CD4-positive, alpha-beta T cell (primary cell): ENCODE measurements around the gene USE1. TPM values are rescaled to one million over a fixed set of nuclear protein-coding genes. Genes with fewer than 3 reads are reported as not detected.

Source experiments
- ATAC-seq: fragments of 200-7000 bp; cut with Tn5 transposase; one replicate; pipeline ENCODE4 v1.10.0; 2022; ENCODE audit warnings: mild to moderate bottlenecking; ENCODE audit not compliant: poor library complexity
- CTCF ChIA-PET: fragments of 350-600 bp; sonication (Branson Sonifier 250); formaldehyde crosslinking; loops from one replicate; lab custom pipeline; 2021; ENCODE audit warnings: antibody characterized with exemption, inconsistent platforms; lab: Charles Lee
- POLR2A ChIA-PET: fragments of 350-600 bp; sonication (Branson Sonifier 250); formaldehyde crosslinking; loops from one replicate; lab custom pipeline; 2021; ENCODE audit warnings: antibody characterized with exemption, inconsistent platforms; lab: Charles Lee
- DNase-seq, 14 experiments: peaks; one replicate each; pipeline ENCODE4 v3.0.0-alpha.2; 2013 to 2020; ENCODE audit warnings: mixed read lengths in 2 of 14
- H3K27ac ChIP-seq, 2 donors: one replicate each; pipeline versions ENCODE4 v1.5.1 to v1.7.0; 2013; ENCODE audit warnings: low read length in 2 of 2, low read depth in 1 of 2, mild to moderate bottlenecking in 1 of 2
- H3K27me3 ChIP-seq, 2 experiments: 1 replicate in 1 of 2; 2 replicates in 1 of 2; pipeline versions ENCODE4 v1.6.1 to v1.7.0; 2013; ENCODE audit warnings: low read length in 2 of 2, control low read depth in 1 of 2, mild to moderate bottlenecking in 1 of 2, moderate library complexity in 1 of 2; ENCODE audit not compliant: insufficient read depth in 2 of 2, control insufficient read depth in 1 of 2
- H3K36me3 ChIP-seq: one replicate; pipeline ENCODE4 v1.6.1; 2013; ENCODE audit warnings: low read length, control low read depth; ENCODE audit not compliant: insufficient read depth
- H3K4me1 ChIP-seq: one replicate; pipeline ENCODE4 v1.6.1; 2013; ENCODE audit warnings: low read length, control low read depth; ENCODE audit not compliant: insufficient read depth
- H3K4me3 ChIP-seq: one replicate; pipeline ENCODE4 v1.5.1; 2013; ENCODE audit warnings: mild to moderate bottlenecking, low read length, moderate library complexity
- H3K9me3 ChIP-seq, 2 experiments: 1 replicate in 1 of 2; 2 replicates in 1 of 2; pipeline versions ENCODE4 v1.6.1 to v1.7.0; 2013; ENCODE audit warnings: low read length in 2 of 2, mild to moderate bottlenecking in 2 of 2, control low read depth in 1 of 2, moderate library complexity in 1 of 2; ENCODE audit not compliant: control insufficient read depth in 1 of 2, insufficient read depth in 1 of 2
- H3K27ac Mint-ChIP-seq: one replicate; pipeline ENCODE4 v1.8.0; 2020; ENCODE audit warnings: mixed read lengths
- H3K27me3 Mint-ChIP-seq: one replicate; pipeline ENCODE4 v1.8.0; 2021; ENCODE audit warnings: mixed read lengths
- H3K36me3 Mint-ChIP-seq: one replicate; pipeline ENCODE4 v1.8.0; 2021; ENCODE audit warnings: low read depth, mixed read lengths
- H3K4me1 Mint-ChIP-seq: one replicate; pipeline ENCODE4 v1.8.0; 2021; ENCODE audit warnings: low read depth, mixed read lengths
- H3K4me3 Mint-ChIP-seq: one replicate; pipeline ENCODE4 v1.8.0; 2020; ENCODE audit warnings: mild to moderate bottlenecking, mixed read lengths
- H3K9me3 Mint-ChIP-seq: one replicate; pipeline ENCODE4 v1.8.0; 2020; ENCODE audit warnings: mixed read lengths
- intact Hi-C, 2 experiments: fragments of 100-400 bp; cut with DNase I in 1 of 2; cut with micrococcal nuclease in 1 of 2; formaldehyde crosslinking; loops; one replicate each; pipeline versions ENCODE4 v1.15.1 to v1.9.0; 2023 to 2025; cut with DNase I, micrococcal nuclease
- total RNA-seq, 174 experiments: library from RNA in 2 of 174; stranded (reverse) in 2 of 174; gene quantifications; one replicate each; pipeline ENCODE4 v1.2.3 and lab custom pipeline; 2021 to 2026
- TF ChIP-seq, protein P1 (sequence below): fragments of 200-600 bp; IDR thresholded peaks from one replicate; pipeline ENCODE4 v1.8.0; 2022; ENCODE audit warnings: antibody characterized with exemption, mild to moderate bottlenecking

The USE1 gene
- total RNA-seq, 2 experiments from 2014 or later, result 23.1 to 24.3 TPM

DNA sequence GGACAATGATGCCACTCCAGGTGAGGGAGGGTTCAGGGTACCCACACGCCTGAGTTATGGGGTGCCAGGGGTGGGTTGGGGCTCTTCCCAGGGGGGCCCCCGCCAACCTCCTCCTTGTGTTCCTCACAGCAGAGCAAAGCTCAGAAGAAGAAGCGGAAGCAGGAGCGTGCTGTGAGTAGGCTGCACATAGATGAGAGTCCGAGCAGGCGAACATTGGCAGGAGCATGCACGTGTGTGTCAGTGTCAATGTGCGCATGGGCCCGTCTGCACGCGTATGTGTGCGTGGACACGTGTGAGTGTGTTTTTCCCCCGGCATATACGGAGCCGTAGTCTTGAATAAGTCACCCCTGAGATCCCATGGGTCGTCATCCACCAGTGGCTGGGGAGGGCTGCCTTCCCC, 12.4 kb upstream of the USE1 start:
- TF ChIP-seq, protein P1, sequence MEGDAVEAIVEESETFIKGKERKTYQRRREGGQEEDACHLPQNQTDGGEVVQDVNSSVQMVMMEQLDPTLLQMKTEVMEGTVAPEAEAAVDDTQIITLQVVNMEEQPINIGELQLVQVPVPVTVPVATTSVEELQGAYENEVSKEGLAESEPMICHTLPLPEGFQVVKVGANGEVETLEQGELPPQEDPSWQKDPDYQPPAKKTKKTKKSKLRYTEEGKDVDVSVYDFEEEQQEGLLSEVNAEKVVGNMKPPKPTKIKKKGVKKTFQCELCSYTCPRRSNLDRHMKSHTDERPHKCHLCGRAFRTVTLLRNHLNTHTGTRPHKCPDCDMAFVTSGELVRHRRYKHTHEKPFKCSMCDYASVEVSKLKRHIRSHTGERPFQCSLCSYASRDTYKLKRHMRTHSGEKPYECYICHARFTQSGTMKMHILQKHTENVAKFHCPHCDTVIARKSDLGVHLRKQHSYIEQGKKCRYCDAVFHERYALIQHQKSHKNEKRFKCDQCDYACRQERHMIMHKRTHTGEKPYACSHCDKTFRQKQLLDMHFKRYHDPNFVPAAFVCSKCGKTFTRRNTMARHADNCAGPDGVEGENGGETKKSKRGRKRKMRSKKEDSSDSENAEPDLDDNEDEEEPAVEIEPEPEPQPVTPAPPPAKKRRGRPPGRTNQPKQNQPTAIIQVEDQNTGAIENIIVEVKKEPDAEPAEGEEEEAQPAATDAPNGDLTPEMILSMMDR, result no peak
- no peaks in the 10 kb centered on the region for H3K4me1 Mint-ChIP-seq
- no peaks in the 10 kb centered on the region for H3K27me3 Mint-ChIP-seq
- H3K27ac Mint-ChIP-seq, result no peak overlapping the region
- Histone ChIP-seq H3K4me1 (no peaks in the 10 kb centered on the region), H3K4me3 (no peak overlapping the region), H3K27ac (no peak overlapping the region), H3K9me3 (no peaks in the 10 kb centered on the region), H3K27me3 (no peaks in the 10 kb centered on the region), H3K36me3 (peaks cover 71% of the 10 kb centered on the region)
- H3K4me3 Mint-ChIP-seq, result no peak overlapping the region
- intact Hi-C loops, result no loop called here
- ATAC-seq (no peak), DNase-seq (no peak)
- peaks cover 69% of the 10 kb centered on the region for H3K36me3 Mint-ChIP-seq
- ChIA-PET POLR2A (no interaction called here), CTCF (no interaction called here)
- no peaks in the 10 kb centered on the region for H3K9me3 Mint-ChIP-seq

DNA sequence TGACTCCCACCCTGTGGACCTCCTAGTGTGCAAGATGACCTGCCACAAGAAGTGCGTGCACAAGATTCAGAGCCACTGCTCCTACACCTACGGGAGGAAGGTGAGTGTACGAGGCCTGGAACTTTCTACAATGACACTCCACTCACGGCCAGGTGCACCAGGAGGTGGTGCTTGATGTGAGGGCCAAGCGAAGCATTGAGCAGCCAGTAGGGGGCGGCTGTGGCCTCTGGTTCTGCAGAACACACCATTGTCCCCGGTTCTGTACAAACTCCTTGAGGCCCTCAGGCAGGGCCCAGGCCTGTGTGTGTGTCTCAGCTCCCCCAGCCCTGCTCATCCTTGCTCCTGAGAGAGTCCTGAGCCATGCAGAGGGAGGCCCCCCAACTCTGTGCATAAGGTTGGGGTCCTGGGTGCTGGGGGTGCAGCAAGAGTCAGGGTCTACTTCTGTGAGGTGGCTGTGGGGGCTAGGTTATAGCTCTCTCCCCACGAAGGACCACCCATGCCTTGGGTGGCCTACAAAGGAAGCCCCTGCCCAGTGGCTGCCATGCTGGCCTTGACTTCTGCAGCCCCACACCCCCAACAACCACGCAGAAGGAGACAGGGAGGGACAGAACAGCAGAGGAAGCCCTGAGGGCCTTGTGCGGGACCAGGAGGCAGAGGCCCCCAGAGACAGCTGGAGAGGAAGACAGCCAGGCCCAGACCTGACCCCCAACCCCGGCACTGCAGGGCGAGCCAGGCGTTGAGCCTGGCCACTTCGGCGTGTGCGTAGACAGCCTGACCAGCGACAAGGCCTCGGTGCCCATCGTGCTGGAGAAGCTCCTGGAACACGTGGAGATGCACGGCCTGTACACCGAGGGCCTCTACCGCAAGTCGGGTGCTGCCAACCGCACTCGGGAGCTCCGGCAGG, 9.7 kb upstream of the USE1 start:
- intact Hi-C loops, result loop anchor here (1.0 to 2.0 kb wide), 3 partner anchors 30 to 77 kb away; no protein-coding TSS in a partner anchor
- POLR2A ChIA-PET, result interaction anchor here (0.8 to 1.7 kb wide), 2 partner anchors 10 to 29 kb away, joined by 3 to 5 read pairs; partner anchors contain the start of gene USE1

DNA sequence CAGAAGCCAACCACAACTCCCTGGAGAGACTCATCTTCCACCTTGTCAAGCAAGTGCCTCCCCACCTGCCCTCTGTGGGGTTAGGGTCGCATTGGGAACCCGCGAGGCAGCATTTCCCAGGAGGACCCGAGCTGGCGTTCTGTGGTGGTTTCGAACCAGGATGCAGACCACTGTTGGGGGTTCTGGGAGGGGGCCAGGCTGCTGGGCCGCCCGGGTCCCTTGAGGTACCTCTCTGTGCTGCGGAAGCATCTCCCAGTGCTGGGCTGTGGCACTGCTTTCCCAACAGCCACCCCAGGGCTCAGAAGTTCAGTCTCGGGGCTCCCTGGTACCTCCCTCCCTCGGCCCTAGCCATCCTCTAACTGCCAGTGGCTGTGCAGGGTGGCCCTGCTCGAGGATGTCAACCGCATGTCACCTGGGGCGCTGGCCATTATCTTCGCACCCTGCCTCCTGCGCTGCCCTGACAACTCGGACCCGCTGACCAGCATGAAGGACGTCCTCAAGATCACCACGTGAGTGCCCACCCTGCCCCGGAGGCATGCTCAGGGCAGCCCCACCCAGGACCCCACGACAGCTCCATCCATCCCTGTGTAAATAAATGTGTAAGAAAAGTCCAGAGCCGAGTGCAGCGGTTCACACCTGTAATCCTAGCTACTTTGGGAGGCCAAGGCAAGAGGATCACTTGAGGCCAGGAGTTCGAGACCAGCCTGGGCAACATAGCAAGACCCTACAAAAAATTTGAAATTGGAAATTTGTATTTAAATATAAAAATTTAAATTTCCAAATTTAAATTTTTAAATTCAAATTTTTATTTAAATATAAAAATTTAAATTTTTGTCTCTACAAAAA, 8.2 kb upstream of the USE1 start:
- intact Hi-C loops, result no loop called here
- H3K36me3 ChIP-seq, result peaks cover 67% of the 10 kb centered on the region
- no peak for ATAC-seq
- Mint-ChIP-seq H3K9me3 (no peaks in the 10 kb centered on the region), H3K36me3 (peaks cover 54% of the 10 kb centered on the region), H3K27ac (no peak overlapping the region), H3K4me3 (no peak overlapping the region), H3K27me3 (no peaks in the 10 kb centered on the region), H3K4me1 (no peaks in the 10 kb centered on the region)
- ChIA-PET POLR2A (interaction anchor here (1.7 kb wide), 2 partner anchors 8 to 29 kb away, joined by 4 to 5 read pairs; partner anchors contain the start of gene USE1), CTCF (no interaction called here)
- H3K4me3 ChIP-seq, result no peak overlapping the region
- TF ChIP-seq, protein P1, result no peak
- no peak for DNase-seq
- H3K4me1 ChIP-seq, result no peaks in the 10 kb centered on the region
- no peaks in the 10 kb centered on the region for H3K27me3 ChIP-seq
- H3K27ac ChIP-seq, result no peak overlapping the region
- H3K9me3 ChIP-seq, result no peaks in the 10 kb centered on the region

More for the DNA sequence above, 9.7 kb upstream of the USE1 start:
- peaks cover 70% of the 10 kb centered on the region for H3K36me3 ChIP-seq
- H3K4me3 Mint-ChIP-seq, result no peak overlapping the region
- DNase-seq (peak; percentile 56 to 81 (median 63)), ATAC-seq (peak; percentile 82)
- H3K9me3 Mint-ChIP-seq, result no peaks in the 10 kb centered on the region
- H3K27me3 ChIP-seq, result no peaks in the 10 kb centered on the region
- peaks cover 67% of the 10 kb centered on the region for H3K36me3 Mint-ChIP-seq
- no peak overlapping the region for H3K4me3 ChIP-seq
- no peak overlapping the region for H3K27ac Mint-ChIP-seq
- no peak overlapping the region for H3K27ac ChIP-seq
- no peaks in the 10 kb centered on the region for H3K4me1 ChIP-seq
- H3K9me3 ChIP-seq, result no peaks in the 10 kb centered on the region
- CTCF ChIA-PET, result interaction anchor here (1.0 to 2.7 kb wide), 2 partner anchors 30 to 76 kb away, joined by 3 to 11 read pairs; partner anchors contain the start of gene ANKLE1
- no peaks in the 10 kb centered on the region for H3K4me1 Mint-ChIP-seq
- no peaks in the 10 kb centered on the region for H3K27me3 Mint-ChIP-seq
- TF ChIP-seq, protein P1, result peak; percentile 68
